CD4-positive, alpha-beta T cell (primary cell): ENCODE data around the gene MTX2. TPM values are rescaled to one million over a fixed set of nuclear protein-coding genes. Genes with fewer than 3 reads are reported as not detected.

Experiments used
- ATAC-seq: fragments of 200-7000 bp; cut with Tn5 transposase; one replicate; pipeline ENCODE4 v1.10.0; 2022; ENCODE audit warnings: mild to moderate bottlenecking; ENCODE audit not compliant: poor library complexity
- CTCF ChIA-PET: fragments of 350-600 bp; sonication (Branson Sonifier 250); formaldehyde crosslinking; loops from one replicate; lab custom pipeline; 2021; ENCODE audit warnings: antibody characterized with exemption, inconsistent platforms; lab: Charles Lee
- POLR2A ChIA-PET: fragments of 350-600 bp; sonication (Branson Sonifier 250); formaldehyde crosslinking; loops from one replicate; lab custom pipeline; 2021; ENCODE audit warnings: antibody characterized with exemption, inconsistent platforms; lab: Charles Lee
- DNase-seq, 14 experiments: peaks; one replicate each; pipeline ENCODE4 v3.0.0-alpha.2; 2013 to 2020; ENCODE audit warnings: mixed read lengths in 2 of 14
- H3K27ac ChIP-seq, 2 donors: one replicate each; pipeline versions ENCODE4 v1.5.1 to v1.7.0; 2013; ENCODE audit warnings: low read length in 2 of 2, low read depth in 1 of 2, mild to moderate bottlenecking in 1 of 2
- H3K27me3 ChIP-seq, 2 experiments: 1 replicate in 1 of 2; 2 replicates in 1 of 2; pipeline versions ENCODE4 v1.6.1 to v1.7.0; 2013; ENCODE audit warnings: low read length in 2 of 2, control low read depth in 1 of 2, mild to moderate bottlenecking in 1 of 2, moderate library complexity in 1 of 2; ENCODE audit not compliant: insufficient read depth in 2 of 2, control insufficient read depth in 1 of 2
- H3K36me3 ChIP-seq: one replicate; pipeline ENCODE4 v1.6.1; 2013; ENCODE audit warnings: low read length, control low read depth; ENCODE audit not compliant: insufficient read depth
- H3K4me1 ChIP-seq: one replicate; pipeline ENCODE4 v1.6.1; 2013; ENCODE audit warnings: low read length, control low read depth; ENCODE audit not compliant: insufficient read depth
- H3K4me3 ChIP-seq: one replicate; pipeline ENCODE4 v1.5.1; 2013; ENCODE audit warnings: mild to moderate bottlenecking, low read length, moderate library complexity
- H3K9me3 ChIP-seq, 2 experiments: 1 replicate in 1 of 2; 2 replicates in 1 of 2; pipeline versions ENCODE4 v1.6.1 to v1.7.0; 2013; ENCODE audit warnings: low read length in 2 of 2, mild to moderate bottlenecking in 2 of 2, control low read depth in 1 of 2, moderate library complexity in 1 of 2; ENCODE audit not compliant: control insufficient read depth in 1 of 2, insufficient read depth in 1 of 2
- H3K27ac Mint-ChIP-seq: one replicate; pipeline ENCODE4 v1.8.0; 2020; ENCODE audit warnings: mixed read lengths
- H3K27me3 Mint-ChIP-seq: one replicate; pipeline ENCODE4 v1.8.0; 2021; ENCODE audit warnings: mixed read lengths
- H3K36me3 Mint-ChIP-seq: one replicate; pipeline ENCODE4 v1.8.0; 2021; ENCODE audit warnings: low read depth, mixed read lengths
- H3K4me1 Mint-ChIP-seq: one replicate; pipeline ENCODE4 v1.8.0; 2021; ENCODE audit warnings: low read depth, mixed read lengths
- H3K4me3 Mint-ChIP-seq: one replicate; pipeline ENCODE4 v1.8.0; 2020; ENCODE audit warnings: mild to moderate bottlenecking, mixed read lengths
- H3K9me3 Mint-ChIP-seq: one replicate; pipeline ENCODE4 v1.8.0; 2020; ENCODE audit warnings: mixed read lengths
- intact Hi-C, 2 experiments: fragments of 100-400 bp; cut with DNase I in 1 of 2; cut with micrococcal nuclease in 1 of 2; formaldehyde crosslinking; loops; one replicate each; pipeline versions ENCODE4 v1.15.1 to v1.9.0; 2023 to 2025; cut with DNase I, micrococcal nuclease
- total RNA-seq, 174 experiments: library from RNA in 2 of 174; stranded (reverse) in 2 of 174; gene quantifications; one replicate each; pipeline ENCODE4 v1.2.3 and lab custom pipeline; 2021 to 2026
- TF ChIP-seq, protein P1 (sequence below): fragments of 200-600 bp; IDR thresholded peaks from one replicate; pipeline ENCODE4 v1.8.0; 2022; ENCODE audit warnings: antibody characterized with exemption, mild to moderate bottlenecking

MTX2 gene
- total RNA-seq, 2 experiments from 2014 or later = 5.0 to 5.2 TPM

DNA sequence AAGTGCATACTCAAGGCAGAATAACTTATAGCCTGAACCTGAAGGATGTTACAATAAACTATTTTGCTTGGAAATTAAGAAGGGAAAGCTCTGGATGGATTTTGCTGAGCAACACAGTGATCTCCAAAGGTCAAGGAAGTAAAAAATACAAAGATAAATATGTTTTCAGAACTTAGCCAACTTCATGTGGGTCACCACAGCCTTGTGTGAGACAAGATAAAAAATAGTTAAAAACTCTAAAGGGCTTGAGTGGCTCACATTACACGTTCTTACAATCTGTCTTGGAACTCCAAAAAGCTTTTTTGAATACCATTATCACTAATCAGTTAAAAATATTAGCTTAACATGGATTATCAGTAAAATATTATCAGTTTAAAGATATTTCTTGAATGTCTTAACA is 28.9 kb upstream of the MTX2 start:
- DNase-seq = no peak
- peaks cover 17 to 22% of the 10 kb centered on the region in 2 experiments for H3K27me3 ChIP-seq
- no peak overlapping the region for H3K27ac Mint-ChIP-seq
- intact Hi-C loops = no loop called here
- ChIA-PET CTCF (no interaction called here), POLR2A (no interaction called here)
- no peaks in the 10 kb centered on the region for H3K4me1 ChIP-seq
- no peaks in the 10 kb centered on the region for H3K9me3 Mint-ChIP-seq
- no peak overlapping the region for H3K27ac ChIP-seq
- no peaks in the 10 kb centered on the region for H3K9me3 ChIP-seq
- no peak for ATAC-seq
- peaks cover 41% of the 10 kb centered on the region for H3K27me3 Mint-ChIP-seq
- H3K36me3 Mint-ChIP-seq = no peaks in the 10 kb centered on the region
- H3K4me1 Mint-ChIP-seq = no peaks in the 10 kb centered on the region
- H3K4me3 ChIP-seq = no peak overlapping the region
- TF ChIP-seq, protein P1, sequence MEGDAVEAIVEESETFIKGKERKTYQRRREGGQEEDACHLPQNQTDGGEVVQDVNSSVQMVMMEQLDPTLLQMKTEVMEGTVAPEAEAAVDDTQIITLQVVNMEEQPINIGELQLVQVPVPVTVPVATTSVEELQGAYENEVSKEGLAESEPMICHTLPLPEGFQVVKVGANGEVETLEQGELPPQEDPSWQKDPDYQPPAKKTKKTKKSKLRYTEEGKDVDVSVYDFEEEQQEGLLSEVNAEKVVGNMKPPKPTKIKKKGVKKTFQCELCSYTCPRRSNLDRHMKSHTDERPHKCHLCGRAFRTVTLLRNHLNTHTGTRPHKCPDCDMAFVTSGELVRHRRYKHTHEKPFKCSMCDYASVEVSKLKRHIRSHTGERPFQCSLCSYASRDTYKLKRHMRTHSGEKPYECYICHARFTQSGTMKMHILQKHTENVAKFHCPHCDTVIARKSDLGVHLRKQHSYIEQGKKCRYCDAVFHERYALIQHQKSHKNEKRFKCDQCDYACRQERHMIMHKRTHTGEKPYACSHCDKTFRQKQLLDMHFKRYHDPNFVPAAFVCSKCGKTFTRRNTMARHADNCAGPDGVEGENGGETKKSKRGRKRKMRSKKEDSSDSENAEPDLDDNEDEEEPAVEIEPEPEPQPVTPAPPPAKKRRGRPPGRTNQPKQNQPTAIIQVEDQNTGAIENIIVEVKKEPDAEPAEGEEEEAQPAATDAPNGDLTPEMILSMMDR = no peak
- no peaks in the 10 kb centered on the region for H3K36me3 ChIP-seq
- H3K4me3 Mint-ChIP-seq = no peak overlapping the region

DNA sequence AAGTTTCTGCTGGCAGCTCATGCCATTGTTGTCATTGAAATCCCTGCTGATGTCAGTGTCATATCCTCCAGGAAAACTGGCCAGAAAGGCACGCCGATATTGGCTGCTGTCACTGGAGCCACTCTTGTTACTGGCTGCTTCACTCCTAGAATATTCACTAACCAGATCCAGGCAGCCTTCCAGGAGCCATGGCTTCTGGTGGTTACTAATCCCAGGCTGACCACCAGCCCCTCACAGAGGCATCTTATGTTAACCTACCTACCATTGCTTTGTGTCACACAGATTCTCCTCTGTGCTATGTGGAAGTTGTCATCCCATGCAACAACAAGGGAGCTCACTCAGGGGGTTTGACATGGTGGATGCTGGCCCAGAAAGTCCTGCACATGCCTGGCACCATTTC is 27.0 kb upstream of the MTX2 start:
- POLR2A ChIA-PET = no interaction called here
- Mint-ChIP-seq H3K27me3 (peaks cover 36% of the 10 kb centered on the region), H3K9me3 (no peaks in the 10 kb centered on the region), H3K4me3 (no peak overlapping the region), H3K4me1 (no peaks in the 10 kb centered on the region), H3K36me3 (no peaks in the 10 kb centered on the region), H3K27ac (no peak overlapping the region)
- H3K4me1 ChIP-seq = no peaks in the 10 kb centered on the region
- no peak overlapping the region for H3K27ac ChIP-seq
- intact Hi-C loops = no loop called here
- no peak for DNase-seq
- TF ChIP-seq, protein P1 = no peak
- no peak for ATAC-seq
- H3K36me3 ChIP-seq = no peaks in the 10 kb centered on the region
- CTCF ChIA-PET = no interaction called here
- H3K4me3 ChIP-seq = no peak overlapping the region
- no peaks in the 10 kb centered on the region for H3K9me3 ChIP-seq
- peaks cover 22 to 27% of the 10 kb centered on the region in 2 experiments for H3K27me3 ChIP-seq

DNA sequence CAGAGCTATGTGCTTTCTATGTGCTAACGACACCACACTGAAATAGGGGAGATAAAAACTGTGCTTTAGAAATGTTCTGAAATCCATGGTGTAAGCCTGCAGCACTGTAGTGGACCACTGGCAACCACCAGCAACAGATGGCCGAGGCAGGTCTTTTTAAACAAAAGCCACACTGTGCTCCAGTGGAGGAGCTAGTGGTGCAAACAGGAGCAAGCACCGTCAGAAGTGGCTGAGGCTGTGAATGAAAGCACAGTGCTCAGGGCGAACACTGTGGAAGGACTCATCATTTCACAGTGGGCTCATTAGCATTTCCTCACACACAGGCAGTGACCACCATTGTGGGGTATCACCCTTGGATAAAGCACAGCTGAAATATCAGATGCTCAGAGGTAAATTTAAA is 22.9 kb upstream of the MTX2 start:
- no peaks in the 10 kb centered on the region for H3K9me3 ChIP-seq
- Mint-ChIP-seq H3K27ac (no peak overlapping the region), H3K9me3 (peaks cover 2% of the 10 kb centered on the region), H3K4me1 (no peaks in the 10 kb centered on the region), H3K36me3 (no peaks in the 10 kb centered on the region), H3K4me3 (no peak overlapping the region), H3K27me3 (peaks cover 33% of the 10 kb centered on the region)
- no peak overlapping the region for H3K4me3 ChIP-seq
- no peaks in the 10 kb centered on the region for H3K4me1 ChIP-seq
- TF ChIP-seq, protein P1 = no peak
- DNase-seq = no peak
- no peaks in the 10 kb centered on the region for H3K36me3 ChIP-seq
- H3K27ac ChIP-seq = no peak overlapping the region
- intact Hi-C loops = no loop called here
- ATAC-seq = no peak
- ChIA-PET CTCF (no interaction called here), POLR2A (no interaction called here)
- peaks cover 14 to 25% of the 10 kb centered on the region in 2 experiments for H3K27me3 ChIP-seq
